Prostate gland (tissue), 2 donors: ENCODE measurements around the gene DOLK.

Experiments used
- POLR2AphosphoS5 ChIP-seq: sonication (generic); formaldehyde crosslinking; IDR thresholded peaks from one replicate; pipeline ENCODE4 v1.6.1; 2017; ENCODE audit warnings: antibody characterized with exemption
- TF ChIP-seq, protein P1 (sequence below), 4 experiments: fragments of 200-600 bp in 2 of 4; fragments of 450-650 bp in 2 of 4; sonication (generic) in 2 of 4; IDR thresholded peaks; 1 replicate in 3 of 4; 2 replicates in 1 of 4; pipeline ENCODE4 v1.5.1; 2016 to 2019; ENCODE audit warnings: antibody characterized with exemption in 4 of 4, mild to moderate bottlenecking in 2 of 4, moderate library complexity in 2 of 4

- no peak for TF ChIP-seq POLR2AphosphoS5
- TF ChIP-seq, protein P1, sequence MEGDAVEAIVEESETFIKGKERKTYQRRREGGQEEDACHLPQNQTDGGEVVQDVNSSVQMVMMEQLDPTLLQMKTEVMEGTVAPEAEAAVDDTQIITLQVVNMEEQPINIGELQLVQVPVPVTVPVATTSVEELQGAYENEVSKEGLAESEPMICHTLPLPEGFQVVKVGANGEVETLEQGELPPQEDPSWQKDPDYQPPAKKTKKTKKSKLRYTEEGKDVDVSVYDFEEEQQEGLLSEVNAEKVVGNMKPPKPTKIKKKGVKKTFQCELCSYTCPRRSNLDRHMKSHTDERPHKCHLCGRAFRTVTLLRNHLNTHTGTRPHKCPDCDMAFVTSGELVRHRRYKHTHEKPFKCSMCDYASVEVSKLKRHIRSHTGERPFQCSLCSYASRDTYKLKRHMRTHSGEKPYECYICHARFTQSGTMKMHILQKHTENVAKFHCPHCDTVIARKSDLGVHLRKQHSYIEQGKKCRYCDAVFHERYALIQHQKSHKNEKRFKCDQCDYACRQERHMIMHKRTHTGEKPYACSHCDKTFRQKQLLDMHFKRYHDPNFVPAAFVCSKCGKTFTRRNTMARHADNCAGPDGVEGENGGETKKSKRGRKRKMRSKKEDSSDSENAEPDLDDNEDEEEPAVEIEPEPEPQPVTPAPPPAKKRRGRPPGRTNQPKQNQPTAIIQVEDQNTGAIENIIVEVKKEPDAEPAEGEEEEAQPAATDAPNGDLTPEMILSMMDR (IDR thresholded peaks at IDR 0.05), result peak in 2 of 4 experiments; percentile 27 to 32
Measured at GRCh38 chr9:128992995-128993394, 45.6 kb upstream of the DOLK start.
